Astrocyte of the spinal cord (primary cell): ENCODE data around the gene KDM1A.

ENCODE experiments used
- DNase-seq: peaks from one replicate; pipeline ENCODE4 v3.0.0; 2011; ENCODE audit warnings: low read depth, low spot score
- H3K4me3 ChIP-seq: 2 replicates; pipeline ENCODE4 v1.5.1; 2011; ENCODE audit warnings: low read depth, mild to moderate bottlenecking, low read length, moderate library complexity
- in situ Hi-C: cut with HindIII; loops from 2 replicates; pipeline ENCODE4 v1.10.0; 2017; ENCODE audit warnings: low sequenced_read_pairs
- TF ChIP-seq, protein P1 (sequence below): IDR thresholded peaks from 2 replicates; pipeline ENCODE4 v1.5.1; 2012; ENCODE audit warnings: low read depth, mild to moderate bottlenecking, low read length, inconsistent platforms

The KDM1A gene

DNA sequence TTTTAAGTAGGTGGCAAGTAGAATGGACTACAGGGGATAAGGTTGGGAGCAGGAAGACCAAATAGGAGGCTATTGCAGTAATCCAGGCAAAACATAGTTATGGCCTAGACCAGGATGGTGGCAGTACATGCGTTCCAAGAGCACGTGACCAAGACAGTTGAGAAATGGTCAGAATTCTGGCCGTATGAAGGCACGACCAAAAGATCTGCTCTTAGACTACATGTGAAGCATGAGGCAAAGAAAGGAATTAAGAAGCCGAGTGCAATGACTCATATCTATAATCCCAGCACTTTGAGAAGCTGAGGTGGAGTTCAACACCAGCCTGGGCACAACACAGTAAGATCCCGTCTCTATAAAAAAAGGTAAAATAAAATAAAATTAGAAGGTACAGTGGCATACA lies 78.0 kb downstream of the KDM1A start:
- in situ Hi-C loops: loop anchor here (10.0 kb wide), 1 partner anchor 87 kb away; no protein-coding TSS in a partner anchor
- no peak for DNase-seq
- no peak overlapping the region for H3K4me3 ChIP-seq
- TF ChIP-seq, protein P1, sequence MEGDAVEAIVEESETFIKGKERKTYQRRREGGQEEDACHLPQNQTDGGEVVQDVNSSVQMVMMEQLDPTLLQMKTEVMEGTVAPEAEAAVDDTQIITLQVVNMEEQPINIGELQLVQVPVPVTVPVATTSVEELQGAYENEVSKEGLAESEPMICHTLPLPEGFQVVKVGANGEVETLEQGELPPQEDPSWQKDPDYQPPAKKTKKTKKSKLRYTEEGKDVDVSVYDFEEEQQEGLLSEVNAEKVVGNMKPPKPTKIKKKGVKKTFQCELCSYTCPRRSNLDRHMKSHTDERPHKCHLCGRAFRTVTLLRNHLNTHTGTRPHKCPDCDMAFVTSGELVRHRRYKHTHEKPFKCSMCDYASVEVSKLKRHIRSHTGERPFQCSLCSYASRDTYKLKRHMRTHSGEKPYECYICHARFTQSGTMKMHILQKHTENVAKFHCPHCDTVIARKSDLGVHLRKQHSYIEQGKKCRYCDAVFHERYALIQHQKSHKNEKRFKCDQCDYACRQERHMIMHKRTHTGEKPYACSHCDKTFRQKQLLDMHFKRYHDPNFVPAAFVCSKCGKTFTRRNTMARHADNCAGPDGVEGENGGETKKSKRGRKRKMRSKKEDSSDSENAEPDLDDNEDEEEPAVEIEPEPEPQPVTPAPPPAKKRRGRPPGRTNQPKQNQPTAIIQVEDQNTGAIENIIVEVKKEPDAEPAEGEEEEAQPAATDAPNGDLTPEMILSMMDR: no peak

DNA sequence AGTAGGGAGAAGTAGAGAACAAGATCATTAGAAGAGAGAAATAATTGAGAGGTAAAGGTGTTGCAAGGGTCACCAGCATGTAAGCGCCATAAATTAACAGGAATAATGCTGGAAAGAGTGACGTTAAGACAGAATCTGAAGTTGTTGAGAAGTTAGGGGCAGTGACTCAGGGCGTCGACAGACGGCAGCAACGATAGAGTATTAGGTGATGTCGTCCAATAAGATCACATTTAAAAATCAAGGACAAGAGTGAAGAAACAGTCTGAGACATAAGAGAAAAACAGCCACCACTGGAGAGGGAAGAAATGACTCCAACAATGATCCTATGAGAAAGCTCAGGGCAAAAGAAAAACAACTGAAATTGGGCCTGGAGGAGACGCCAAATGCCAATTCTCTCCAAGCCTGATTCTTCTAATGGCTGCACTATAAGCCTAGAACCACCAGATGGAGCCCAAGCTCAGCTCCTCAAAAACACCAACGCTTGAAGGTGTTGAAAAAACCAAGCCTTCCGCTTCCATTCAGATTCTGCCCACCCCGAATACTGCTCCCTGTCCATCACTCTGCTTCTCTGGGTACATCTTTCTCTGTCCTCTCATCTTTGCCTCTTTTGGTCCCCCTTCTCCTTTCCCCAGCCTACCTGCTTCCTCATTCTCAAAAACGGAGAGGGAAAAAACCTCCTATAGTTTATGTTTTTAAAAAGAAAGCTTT lies 79.3 kb downstream of the KDM1A start:
- in situ Hi-C loops: loop anchor here (10.0 kb wide), 1 partner anchor 86 kb away; no protein-coding TSS in a partner anchor
- H3K4me3 ChIP-seq: no peak overlapping the region
- DNase-seq: peak; percentile 78
- TF ChIP-seq, protein P1: peak; percentile 94

DNA sequence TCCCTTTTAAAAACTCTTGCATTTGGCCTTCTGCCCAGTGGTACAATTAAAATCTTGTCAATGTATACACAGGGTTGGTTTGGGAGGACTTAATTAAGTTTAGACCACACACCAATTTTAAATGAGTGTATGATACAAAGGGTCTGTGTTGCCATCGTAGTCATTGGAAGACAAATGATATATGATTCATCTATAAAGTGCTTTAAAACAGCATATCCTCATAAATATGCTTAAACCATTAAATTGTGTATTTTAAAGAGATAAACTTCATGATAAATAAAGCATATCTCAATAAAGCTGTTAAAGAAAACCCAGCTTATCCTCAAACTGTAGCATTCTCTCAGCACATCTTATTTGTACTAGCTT lies 79.9 kb downstream of the KDM1A start:
- H3K4me3 ChIP-seq: no peak overlapping the region
- in situ Hi-C loops: loop anchor here (10.0 kb wide), 1 partner anchor 86 kb away; no protein-coding TSS in a partner anchor
- no peak for DNase-seq
- TF ChIP-seq, protein P1: no peak

DNA sequence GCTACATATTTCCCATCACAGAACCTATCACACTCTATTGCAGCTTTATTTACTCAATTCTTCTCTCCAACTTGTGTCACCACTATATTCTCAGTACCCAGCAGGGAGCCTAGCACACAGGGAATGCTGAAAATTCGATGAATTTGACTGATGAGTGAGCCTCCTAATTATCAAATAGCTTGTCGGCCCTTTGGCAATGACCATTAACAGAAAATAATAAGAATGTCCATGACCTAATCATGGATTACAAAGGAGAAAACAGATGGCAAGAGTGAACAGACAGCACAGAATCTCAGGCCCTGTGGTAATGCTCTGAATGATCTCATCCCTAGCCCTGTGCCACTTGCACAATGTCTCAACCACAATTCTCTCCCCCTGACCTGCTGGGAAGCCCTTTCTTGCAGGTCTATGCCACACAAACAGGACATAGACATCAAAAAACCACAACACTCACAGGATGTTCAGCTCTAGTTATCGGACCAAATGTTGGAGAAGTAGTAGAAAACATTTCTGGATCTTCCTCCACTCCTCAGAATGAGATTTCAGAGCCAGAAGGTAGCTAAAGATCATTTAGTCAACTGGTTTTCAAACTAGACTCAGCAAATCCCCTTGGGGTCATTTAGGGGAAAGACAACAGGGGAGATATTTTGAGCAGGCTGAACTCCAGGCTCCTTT lies 80.9 kb downstream of the KDM1A start:
- DNase-seq: peak; percentile 92
- TF ChIP-seq, protein P1: no peak
- H3K4me3 ChIP-seq: no peak overlapping the region
- in situ Hi-C loops: no loop called here

DNA sequence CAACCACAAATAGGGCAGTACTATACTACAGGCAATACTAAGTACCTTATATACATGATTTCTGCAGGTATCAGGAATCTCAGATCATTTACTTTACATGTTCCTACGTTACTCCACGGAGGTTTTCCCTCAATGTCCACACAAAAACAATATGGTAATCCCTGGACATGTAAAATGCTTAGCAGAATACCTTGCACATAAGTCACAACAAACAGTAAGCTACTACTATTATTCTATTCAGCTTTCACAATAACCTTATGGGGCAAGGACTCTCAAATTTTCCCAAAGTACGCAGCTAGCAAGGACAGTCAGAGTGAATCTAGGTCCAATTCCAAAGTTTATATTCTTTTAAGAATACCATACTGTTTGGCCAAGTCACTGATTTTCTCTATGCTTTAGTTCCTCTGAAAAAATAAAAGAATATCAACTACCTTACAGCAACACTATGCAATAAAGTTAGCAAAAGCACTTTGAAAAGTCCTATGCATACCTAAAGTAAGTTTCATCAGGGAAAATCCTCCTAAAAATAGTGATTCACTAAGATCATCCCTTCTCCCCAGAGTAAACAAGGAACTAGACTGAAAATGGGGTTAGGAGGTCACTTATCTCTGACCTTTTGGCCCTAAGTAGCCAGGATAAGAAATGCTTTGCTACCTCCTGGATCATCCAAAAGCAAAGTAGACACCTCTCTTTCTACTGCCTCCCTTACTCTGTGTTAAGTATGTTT lies 82.0 kb downstream of the KDM1A start:
- in situ Hi-C loops: no loop called here
- H3K4me3 ChIP-seq: no peak overlapping the region
- no peak for DNase-seq
- TF ChIP-seq, protein P1: no peak

DNA sequence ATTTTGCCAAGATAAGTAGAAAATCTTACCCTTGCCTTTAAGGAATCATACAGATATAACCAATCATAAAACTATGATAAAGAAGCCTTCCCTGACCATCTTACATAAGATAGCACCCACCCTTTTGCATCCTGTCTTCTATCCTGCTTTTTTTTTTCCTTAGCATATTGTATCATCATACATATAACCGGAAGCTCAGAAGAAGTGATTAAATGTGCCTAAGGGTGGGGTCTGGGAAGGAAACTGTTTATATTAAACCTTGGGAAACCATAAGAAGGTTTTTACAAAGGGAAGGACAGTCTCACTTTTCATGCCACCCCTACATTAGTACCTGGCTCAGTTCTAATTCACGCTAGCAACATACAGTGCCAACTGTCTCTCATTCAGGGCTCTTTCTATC lies 82.6 kb downstream of the KDM1A start:
- H3K4me3 ChIP-seq: no peak overlapping the region
- in situ Hi-C loops: no loop called here

More for the DNA sequence above, 82.6 kb downstream of the KDM1A start:
- TF ChIP-seq, protein P1: no peak
- DNase-seq: no peak
